HG02981 (cell line): Measurements from ENCODE around the gene LDLRAD3.
"Not testable (repeated sequence)": the region's sequence is repeated elsewhere in the genome, so short reads cannot be mapped to it uniquely, and the experiment has no call there.

Experiments used
- ATAC-seq: cut with Tn5 transposase; IDR thresholded peaks from one replicate; pipeline ENCODE4 v1.9.1; 2021; ENCODE audit warnings: mild to moderate bottlenecking, moderate library complexity; ENCODE audit not compliant: unreplicated experiment

LDLRAD3 gene

GRCh38 chr11:36153551-36153950 lies 209.7 kb downstream of the LDLRAD3 start:
- no peak for ATAC-seq

GRCh38 chr11:36155124-36155561 lies 211.3 kb downstream of the LDLRAD3 start:
- ATAC-seq = no peak

GRCh38 chr11:36155770-36156160 lies 211.9 kb downstream of the LDLRAD3 start:
- no peak for ATAC-seq

- ATAC-seq = no peak
These were observed 212.4 kb downstream of the LDLRAD3 start for GRCh38 chr11:36156161-36156816.

GRCh38 chr11:36156817-36157519 lies 213.1 kb downstream of the LDLRAD3 start:
- ATAC-seq = no peak

- ATAC-seq = no peak
These were observed 216.2 kb downstream of the LDLRAD3 start for GRCh38 chr11:36160091-36160490.

- ATAC-seq = no peak
These were observed 217.7 kb downstream of the LDLRAD3 start for GRCh38 chr11:36161572-36161971.

GRCh38 chr11:36162006-36162882 lies 218.4 kb downstream of the LDLRAD3 start:
- ATAC-seq = no peak

GRCh38 chr11:36162883-36163434 lies 219.1 kb downstream of the LDLRAD3 start:
- no peak for ATAC-seq

- ATAC-seq = no peak
These were observed 220.8 kb downstream of the LDLRAD3 start for GRCh38 chr11:36164506-36165250.

GRCh38 chr11:36165621-36166397 lies 221.9 kb downstream of the LDLRAD3 start:
- no peak for ATAC-seq

- ATAC-seq = no peak
These were observed 223.2 kb downstream of the LDLRAD3 start for GRCh38 chr11:36167073-36167472.

- no peak for ATAC-seq
These were observed 223.9 kb downstream of the LDLRAD3 start for GRCh38 chr11:36167729-36168128.

- no peak for ATAC-seq
These were observed 234.0 kb downstream of the LDLRAD3 start for GRCh38 chr11:36177836-36178235.

GRCh38 chr11:36186340-36187175 lies 242.7 kb downstream of the LDLRAD3 start:
- no peak for ATAC-seq

- no peak for ATAC-seq
These were observed 243.8 kb downstream of the LDLRAD3 start for GRCh38 chr11:36187622-36188021.

- ATAC-seq = not testable (repeated sequence)
These were observed 245.9 kb downstream of the LDLRAD3 start for GRCh38 chr11:36189735-36190134.

- ATAC-seq = no peak
These were observed 248.1 kb downstream of the LDLRAD3 start for GRCh38 chr11:36191941-36192340.
